GM21360 (cell line): ENCODE results near the gene DGKH.

Experiments
- ATAC-seq: cut with Tn5 transposase; IDR thresholded peaks from one replicate; pipeline ENCODE4 v1.9.1; 2021; ENCODE audit warnings: mild to moderate bottlenecking, moderate library complexity; ENCODE audit not compliant: unreplicated experiment

DGKH gene

DNA sequence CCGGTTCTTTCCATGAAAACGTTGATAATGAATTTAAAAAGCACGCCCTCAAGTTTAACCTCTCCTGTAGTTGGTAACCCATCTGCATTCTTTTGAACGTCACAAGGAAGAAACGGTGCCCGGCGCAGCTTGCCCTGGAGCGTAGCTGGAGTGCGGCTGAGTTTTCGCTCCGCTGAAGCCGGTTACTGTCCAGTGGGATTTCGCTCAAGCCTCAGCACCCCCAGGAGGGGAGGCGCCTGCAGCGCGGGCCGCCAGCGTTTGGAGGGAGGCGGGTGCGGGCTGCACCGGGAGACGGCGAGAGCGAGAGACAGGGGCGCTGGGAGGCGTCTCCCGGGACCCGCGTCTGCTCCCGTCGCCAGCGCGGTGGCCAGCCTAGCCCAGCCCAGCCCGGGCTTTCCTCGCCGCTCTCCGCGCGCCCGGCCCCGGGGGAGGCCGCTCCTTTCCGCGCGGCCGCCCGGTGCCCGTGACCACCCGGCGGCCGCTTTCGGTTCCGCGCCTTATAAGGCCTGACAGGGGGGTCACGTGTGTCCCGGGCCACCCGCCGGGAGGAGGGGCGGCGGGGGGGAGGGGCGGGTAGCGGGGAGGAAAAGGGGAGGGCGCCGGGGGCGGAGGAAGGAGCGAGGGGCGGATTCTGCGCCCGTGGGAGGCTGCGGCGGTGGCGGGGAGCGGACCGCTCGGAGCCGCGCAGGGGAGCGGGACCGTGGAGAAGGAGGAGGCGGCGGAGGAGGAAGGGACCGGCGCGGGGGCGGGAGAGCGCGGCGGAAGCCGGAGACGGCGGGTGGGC is 8.3 kb upstream of the DGKH start:
- peak; percentile 71 for ATAC-seq

DNA sequence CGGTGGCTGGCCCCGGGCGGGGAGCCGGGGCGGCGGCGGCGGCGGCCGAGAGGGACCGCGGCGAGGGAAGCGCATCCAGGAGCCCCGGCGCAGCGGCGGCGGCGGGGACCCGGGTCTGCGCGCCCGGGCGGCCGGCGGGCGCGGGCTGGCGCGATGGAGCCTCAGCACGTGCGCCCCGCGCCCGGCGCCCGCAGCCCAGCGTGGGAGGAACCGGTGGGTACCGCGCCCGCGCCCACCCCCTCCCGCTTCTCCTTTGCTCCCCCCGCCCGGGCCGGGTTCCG is 7.8 kb upstream of the DGKH start:
- peak; percentile 17 for ATAC-seq

- ATAC-seq, result peak; percentile 28
Measured at GRCh38 chr13:42041011-42041683, 7.3 kb upstream of the DGKH start.

DNA sequence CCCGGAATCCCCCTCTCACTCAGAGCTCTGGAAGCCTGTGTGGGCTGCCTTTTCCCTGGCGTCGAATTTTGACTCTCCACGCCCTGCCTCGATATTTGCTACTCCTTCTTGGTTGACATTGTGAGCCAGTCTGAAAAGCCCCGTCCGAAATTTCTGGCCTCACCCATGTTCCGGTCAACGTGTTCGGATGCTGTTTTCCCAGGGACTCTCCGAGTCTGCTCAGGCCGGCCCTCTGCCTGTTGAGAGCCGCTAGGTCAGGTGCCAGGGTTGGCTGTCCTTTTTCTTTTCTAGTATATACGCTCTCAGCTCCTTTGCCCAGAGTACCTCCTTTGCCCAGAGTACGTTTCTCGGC is 6.8 kb upstream of the DGKH start:
- no peak for ATAC-seq

DNA sequence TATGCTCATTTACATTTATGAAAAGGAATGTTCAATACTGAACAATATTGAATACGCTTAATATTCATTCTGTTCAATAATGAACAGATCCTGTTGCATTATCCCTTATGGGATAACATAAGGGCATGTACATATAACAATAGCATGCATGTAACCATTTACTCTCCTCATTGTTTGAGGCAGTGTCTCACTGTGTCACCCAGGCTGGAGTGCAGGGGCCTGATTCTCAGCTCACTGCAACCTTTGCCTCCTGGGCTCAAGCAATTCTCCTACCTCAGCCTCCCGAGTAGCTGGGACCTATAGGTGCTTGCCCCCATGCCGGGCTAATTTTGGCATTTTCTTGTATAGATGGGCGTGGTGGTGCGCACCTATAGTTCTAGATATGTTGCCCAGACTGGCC is 4.8 kb upstream of the DGKH start:
- ATAC-seq, result no peak

GRCh38 chr13:42046448-42046847 is 2.0 kb upstream of the DGKH start:
- ATAC-seq, result no peak

DNA sequence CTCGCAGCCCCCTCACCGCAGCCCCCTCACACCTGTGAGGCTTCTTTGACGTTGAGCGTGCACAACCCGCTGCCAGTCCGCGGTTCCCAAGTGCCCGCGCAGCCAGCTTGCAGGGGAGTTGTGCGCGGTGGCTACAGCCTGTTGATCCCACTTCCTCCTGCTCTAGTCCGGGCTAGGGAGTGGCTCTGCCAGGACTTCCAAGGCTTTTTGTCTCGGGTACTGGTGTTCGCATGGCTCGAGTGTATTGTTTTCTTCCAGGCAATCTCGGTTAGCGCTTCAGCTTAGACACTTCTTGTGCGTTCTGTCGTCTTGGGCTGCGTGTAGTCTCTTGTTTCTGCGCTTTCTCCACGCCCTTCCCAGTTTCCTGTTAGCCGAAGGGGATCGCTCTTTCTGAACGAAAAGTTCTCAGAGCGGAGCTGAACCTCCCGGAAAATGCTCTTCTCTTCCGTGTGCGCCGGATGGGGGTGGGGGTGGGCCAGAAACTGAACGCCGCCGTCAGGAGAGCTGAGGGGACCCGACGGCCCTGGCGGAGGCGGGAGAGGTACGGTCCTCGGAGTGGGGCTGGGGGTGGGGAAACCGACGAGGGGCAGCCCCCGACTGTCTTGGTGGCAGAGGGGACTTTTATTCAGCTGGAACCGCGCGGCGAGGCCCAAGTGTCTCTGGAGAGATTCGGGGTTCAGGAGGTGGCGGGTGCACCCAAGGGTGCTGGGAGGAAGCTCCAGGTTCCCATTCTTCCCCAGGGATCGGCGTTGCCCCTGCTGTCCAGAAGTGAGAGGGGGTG is 697 bp upstream of the DGKH start:
- peak; percentile 24 for ATAC-seq

DNA sequence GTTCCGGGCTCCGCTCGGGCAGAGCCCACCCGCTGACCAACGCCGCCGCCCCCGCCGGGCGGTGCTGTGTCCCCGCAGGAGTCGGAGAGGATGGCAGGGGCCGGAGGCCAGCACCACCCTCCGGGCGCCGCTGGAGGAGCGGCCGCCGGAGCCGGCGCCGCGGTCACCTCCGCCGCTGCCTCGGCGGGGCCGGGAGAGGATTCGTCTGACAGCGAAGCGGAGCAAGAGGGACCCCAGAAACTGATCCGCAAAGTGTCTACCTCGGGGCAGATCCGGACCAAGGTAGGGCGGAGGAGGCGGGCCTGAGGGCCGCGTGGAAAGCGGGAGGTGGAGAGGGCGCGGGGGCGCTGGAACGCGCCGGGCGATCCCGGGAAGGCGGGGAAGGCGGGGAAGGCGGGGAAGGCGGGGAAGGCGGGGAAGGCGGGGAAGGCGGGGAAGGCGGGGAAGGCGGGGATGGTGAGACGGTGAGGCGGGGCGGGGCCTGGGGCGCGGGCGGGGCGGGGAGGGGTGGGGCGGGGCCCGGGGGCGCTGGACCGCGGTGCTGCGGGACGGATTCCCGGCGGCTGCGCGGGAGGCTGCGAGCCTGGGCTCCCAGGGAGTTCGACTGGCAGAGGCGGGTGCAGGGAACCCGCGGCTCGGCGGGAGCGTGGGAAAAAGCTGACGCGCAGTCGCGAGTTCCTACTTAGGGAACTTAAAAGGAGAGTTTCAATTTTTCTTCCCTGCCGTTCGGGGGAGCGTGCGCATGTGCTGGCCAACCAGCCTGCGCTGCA is 421 bp downstream of the DGKH start:
- ATAC-seq, result peak; percentile 41

DNA sequence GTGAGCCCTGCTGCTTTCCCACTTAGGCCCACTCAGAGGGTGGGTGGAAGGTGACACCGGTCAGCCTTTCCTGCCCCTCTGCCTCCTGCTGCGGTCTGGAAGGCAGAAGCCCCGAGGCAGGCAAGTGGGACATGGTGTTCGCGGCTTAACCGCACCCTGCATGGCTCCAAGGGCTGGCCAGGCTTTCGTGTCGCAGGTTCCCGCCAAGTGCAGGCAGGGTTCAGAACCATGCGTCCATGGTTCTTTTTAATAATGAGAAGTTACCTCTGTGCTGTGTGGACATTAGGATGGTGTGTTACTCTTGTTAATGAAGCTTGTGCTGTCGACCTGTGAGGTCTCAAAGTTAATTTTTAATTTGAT is 986 bp downstream of the DGKH start:
- peak; percentile 21 for ATAC-seq

DNA sequence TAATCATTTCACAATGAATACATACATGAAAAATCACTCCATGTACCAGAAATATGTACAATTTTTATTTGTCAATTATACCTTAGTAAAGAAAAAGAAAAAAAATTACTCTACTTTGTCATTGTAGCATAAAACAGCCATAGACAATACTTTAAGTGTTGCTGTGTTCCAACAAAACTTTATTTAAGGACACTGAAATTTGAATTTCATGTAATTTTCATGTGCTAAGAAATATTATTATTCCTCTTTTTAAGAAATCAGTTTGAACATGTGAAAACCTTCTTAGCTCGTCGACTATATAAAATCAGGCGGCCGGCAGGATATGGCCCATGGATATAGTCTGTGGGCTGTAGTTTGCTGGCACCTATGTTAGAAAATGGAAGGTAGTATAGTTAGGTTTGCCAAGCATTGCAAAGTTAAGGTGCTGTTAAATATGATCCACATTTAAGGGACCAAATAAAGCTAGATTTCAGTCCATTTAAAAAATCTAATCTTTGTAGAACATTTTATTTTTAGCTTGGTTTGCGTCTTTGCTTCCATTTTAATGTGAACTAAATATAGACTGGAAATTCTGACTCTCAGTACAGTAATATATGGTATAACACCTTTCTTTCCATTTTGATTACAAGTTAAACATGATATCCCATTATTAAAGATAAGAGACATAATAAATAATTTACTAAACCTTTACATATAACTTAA is 6.5 kb downstream of the DGKH start:
- ATAC-seq, result no peak

- ATAC-seq, result no peak
Measured at GRCh38 chr13:42055500-42056085, 7.1 kb downstream of the DGKH start.

- ATAC-seq, result no peak
Measured at GRCh38 chr13:42056146-42056545, 7.7 kb downstream of the DGKH start.

- no peak for ATAC-seq
Measured at GRCh38 chr13:42056583-42056982, 8.1 kb downstream of the DGKH start.

DNA sequence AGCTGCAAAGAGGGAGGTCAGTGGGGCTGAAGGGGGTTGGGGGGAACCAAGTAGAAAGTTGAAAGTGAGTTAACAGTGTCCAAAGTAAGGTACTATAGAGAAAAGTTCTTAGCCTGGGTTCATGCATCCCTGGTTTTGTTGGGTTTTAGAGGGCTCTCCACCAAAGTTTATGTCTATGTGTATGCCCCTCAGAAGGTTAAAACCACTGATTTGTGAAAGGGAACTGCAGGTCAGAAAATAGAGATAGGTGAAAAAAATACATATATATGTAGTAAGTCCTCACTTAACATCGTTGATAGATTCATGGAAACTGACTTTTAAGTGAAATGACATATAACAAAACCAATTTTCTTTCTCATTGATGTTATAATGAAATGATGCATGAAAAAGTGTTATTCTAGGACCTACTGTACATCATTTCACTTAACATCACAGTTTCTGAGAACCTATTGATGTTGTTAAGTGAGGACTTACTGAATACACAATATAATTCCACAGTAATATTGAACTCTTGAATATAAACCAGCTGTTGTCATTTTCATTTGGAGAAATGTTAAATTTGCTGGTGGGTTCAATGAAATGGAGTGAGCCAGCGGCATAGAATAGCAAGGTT is 9.6 kb downstream of the DGKH start:
- no peak for ATAC-seq

DNA sequence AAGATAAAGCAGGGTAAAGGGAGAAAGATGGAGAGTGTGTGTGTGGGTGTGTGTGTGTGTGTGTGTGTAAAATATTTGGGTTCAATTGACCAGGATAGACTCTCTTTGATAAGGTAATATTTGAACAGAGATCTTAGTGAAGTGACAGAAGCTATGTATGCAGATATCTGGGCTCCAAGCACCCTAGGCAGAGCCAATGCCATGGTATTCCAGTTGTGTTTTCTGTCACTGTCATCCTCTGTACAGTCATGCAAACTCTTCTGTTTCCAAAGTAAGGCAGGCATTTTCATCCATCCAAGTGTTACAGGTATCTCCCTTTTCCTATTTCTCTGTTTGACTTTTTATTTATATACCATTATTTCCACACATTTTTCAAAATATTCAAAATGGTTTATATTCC is 13.5 kb downstream of the DGKH start:
- ATAC-seq, result no peak

DNA sequence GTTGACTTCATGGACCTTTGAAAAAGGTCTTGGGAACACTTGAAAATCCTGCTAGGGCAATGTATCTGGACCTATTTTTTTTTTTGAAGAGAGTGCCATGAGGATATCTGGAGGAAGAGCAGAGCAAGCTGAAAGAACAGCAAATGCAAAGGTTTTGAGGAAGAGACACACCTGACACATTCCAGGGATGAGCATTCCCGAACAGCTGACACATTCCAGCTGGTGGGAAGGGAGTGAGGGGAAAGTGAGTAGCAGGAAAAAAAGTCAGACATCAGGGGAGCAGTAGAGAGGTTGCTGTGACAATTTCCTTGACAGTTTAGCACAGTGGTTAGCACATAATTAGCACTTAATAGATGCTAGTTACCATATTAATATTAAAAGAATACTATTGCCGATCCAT is 14.7 kb downstream of the DGKH start:
- ATAC-seq, result no peak

DNA sequence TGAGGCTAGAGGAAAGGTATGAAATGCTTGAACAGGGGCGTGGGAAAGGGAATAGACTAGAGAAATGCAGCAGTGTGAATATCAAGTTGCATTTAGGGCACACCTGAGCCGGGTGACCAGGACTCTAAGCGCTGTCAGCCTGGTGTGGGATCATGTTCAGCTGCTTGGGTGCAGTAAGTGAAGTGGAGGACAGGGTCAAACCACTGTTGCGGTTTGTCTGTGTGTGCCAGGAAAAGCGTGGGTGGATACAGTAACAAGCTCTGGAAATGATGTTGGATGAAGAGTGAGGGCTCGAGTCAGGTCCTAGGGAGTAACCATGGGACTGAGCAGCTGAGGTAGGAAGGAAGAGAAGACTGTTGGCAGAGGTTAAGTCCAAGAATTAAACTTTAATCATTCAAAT is 15.8 kb downstream of the DGKH start:
- ATAC-seq, result no peak

DNA sequence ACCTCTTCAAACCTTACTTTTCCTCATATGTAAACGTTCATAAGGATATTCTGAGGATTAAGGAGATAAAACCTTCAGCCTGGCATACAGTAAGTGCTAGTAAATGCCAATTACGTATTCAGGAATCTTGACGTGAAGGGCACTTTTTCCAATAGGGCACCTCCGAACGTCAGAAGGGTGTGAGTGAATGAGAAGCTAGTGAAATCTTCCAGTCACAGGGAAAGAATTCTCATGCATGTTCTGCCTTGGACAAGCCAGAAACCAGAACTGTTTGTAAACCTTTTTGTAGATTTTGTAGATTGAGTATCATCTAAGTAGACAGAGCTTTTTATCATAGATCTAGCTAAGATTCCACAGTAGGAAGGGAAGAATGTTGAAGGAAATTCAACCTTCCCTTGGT is 16.5 kb downstream of the DGKH start:
- ATAC-seq, result no peak

DNA sequence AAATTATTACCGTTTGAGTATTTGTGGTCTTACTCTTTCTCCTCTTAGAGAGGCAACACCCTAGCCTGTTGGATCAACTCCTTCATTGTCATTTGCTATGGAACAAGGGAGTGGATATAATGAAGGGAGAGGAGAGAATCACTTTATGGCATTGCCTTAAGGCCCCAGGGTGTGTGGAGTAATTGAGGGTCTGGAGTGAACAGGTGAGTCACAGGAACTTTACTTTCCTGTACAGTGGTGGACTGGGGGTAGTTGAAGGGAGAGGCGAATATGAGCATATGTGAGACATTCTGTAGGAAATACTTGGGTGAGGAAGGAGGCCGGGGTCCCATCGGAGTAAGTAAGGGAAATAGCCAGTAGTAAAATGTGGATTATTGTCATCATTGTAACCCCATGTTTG is 17.0 kb downstream of the DGKH start:
- no peak for ATAC-seq

DNA sequence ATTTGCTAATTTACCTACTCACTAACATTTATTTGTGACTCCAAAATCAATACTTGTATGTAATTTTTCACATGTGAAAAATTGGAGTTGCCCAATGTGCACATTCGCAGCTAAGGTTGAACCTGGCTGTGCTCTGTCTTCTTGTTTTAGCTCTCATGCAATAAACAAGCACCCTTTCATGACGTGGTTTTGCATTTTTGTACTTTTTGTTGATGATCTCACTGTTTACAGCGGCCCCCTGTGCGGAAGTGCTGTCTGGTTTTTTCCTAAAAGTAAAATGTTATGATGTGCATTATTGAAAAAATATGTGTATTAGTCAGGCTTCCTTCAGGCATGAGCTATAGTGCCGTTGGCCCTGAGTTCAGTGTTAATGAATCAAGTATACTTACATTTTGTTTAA is 18.1 kb downstream of the DGKH start:
- no peak for ATAC-seq
